ENCODE data around the gene RUNX2. TPM values are rescaled to one million over a fixed set of nuclear protein-coding genes. Genes with fewer than 3 reads are reported as not detected.
A peak's percentile ranks its signal among the peaks of the same experiment; 100 is the strongest.

RUNX2 gene
- total RNA-seq, 1 donor from 2014 or later = 0.09 TPM

- no peak overlapping the region for H3K4me3 ChIP-seq
- no peak for TF ChIP-seq EZH2 (IDR thresholded peaks at IDR 0.05)
- no peak for TF ChIP-seq EZH2phosphoT487 (IDR thresholded peaks at IDR 0.05)
- TF ChIP-seq CTCF (IDR thresholded peaks at IDR 0.05) = no peak
- no peaks in the 10 kb centered on the region for H3K27me3 ChIP-seq
- H3K4me3 Mint-ChIP-seq = no peak overlapping the region
- H3K9me3 ChIP-seq (ENCODE audit: low read depth) = no peaks in the 10 kb centered on the region
- DNase-seq (ENCODE audit: low spot score) = no peak
- no peaks in the 10 kb centered on the region for H4K20me1 ChIP-seq (ENCODE audit: low read depth)
- peaks cover 4% of the 10 kb centered on the region for H3K27me3 Mint-ChIP-seq (ENCODE audit: insufficient read depth, low read depth)
- no peak overlapping the region for H3K9ac ChIP-seq
- H3K79me2 ChIP-seq (ENCODE audit: low read depth) = no peaks in the 10 kb centered on the region
- no peaks in the 10 kb centered on the region for H3F3A ChIP-seq (ENCODE audit: low read depth)
- H3K4me1 ChIP-seq = peaks cover 15% of the 10 kb centered on the region
- H3K36me3 ChIP-seq = no peaks in the 10 kb centered on the region
- H3K9me3 Mint-ChIP-seq = no peaks in the 10 kb centered on the region
- H3K4me1 Mint-ChIP-seq = peaks cover 9% of the 10 kb centered on the region
- no peak overlapping the region for H3K27ac ChIP-seq
- H3K4me2 ChIP-seq = no peak overlapping the region
- H3K27ac Mint-ChIP-seq = no peak overlapping the region
- H3K36me3 Mint-ChIP-seq = no peaks in the 10 kb centered on the region
- H2AFZ ChIP-seq (replicated peaks) = no peak overlapping the region
Measured at GRCh38 chr6:45568626-45569025, 240.5 kb downstream of the RUNX2 start.

GRCh38 chr6:45569210-45569945, 241.2 kb downstream of the RUNX2 start:
- H3K79me2 ChIP-seq (ENCODE audit: low read depth) = no peaks in the 10 kb centered on the region
- DNase-seq (ENCODE audit: low spot score) = peak; percentile 13
- no peak overlapping the region for H3K4me3 ChIP-seq
- Mint-ChIP-seq H3K27ac (peak overlapping the region; percentile 23), H3K27me3 (ENCODE audit: insufficient read depth, low read depth) (peaks cover 4% of the 10 kb centered on the region), H3K4me1 (peaks cover 9% of the 10 kb centered on the region), H3K9me3 (no peaks in the 10 kb centered on the region), H3K36me3 (no peaks in the 10 kb centered on the region), H3K4me3 (no peak overlapping the region)
- no peak overlapping the region for H3K27ac ChIP-seq
- no peak overlapping the region for H3K9ac ChIP-seq
- no peaks in the 10 kb centered on the region for H4K20me1 ChIP-seq (ENCODE audit: low read depth)
- no peak overlapping the region for H3K4me2 ChIP-seq
- no peaks in the 10 kb centered on the region for H3K9me3 ChIP-seq (ENCODE audit: low read depth)
- no peaks in the 10 kb centered on the region for H3F3A ChIP-seq (ENCODE audit: low read depth)
- no peak overlapping the region for H2AFZ ChIP-seq (replicated peaks)
- peaks cover 15% of the 10 kb centered on the region for H3K4me1 ChIP-seq
- TF ChIP-seq CTCF (IDR thresholded peaks at IDR 0.05) = no peak
- no peak for TF ChIP-seq EZH2phosphoT487 (IDR thresholded peaks at IDR 0.05)
- no peak for TF ChIP-seq EZH2 (IDR thresholded peaks at IDR 0.05)
- H3K27me3 ChIP-seq = no peaks in the 10 kb centered on the region
- H3K36me3 ChIP-seq = no peaks in the 10 kb centered on the region

GRCh38 chr6:45571159-45571558, 243.0 kb downstream of the RUNX2 start:
- DNase-seq (ENCODE audit: low spot score) = no peak
- Histone ChIP-seq H3F3A (ENCODE audit: low read depth) (no peaks in the 10 kb centered on the region), H3K27ac (no peak overlapping the region), H3K4me1 (peaks cover 13% of the 10 kb centered on the region), H4K20me1 (ENCODE audit: low read depth) (no peaks in the 10 kb centered on the region), H2AFZ (replicated peaks) (no peak overlapping the region), H3K9ac (no peak overlapping the region), H3K9me3 (ENCODE audit: low read depth) (no peaks in the 10 kb centered on the region), H3K36me3 (no peaks in the 10 kb centered on the region), H3K4me3 (no peak overlapping the region), H3K4me2 (no peak overlapping the region), H3K27me3 (no peaks in the 10 kb centered on the region), H3K79me2 (ENCODE audit: low read depth) (no peaks in the 10 kb centered on the region)
- H3K9me3 Mint-ChIP-seq = no peaks in the 10 kb centered on the region
- no peaks in the 10 kb centered on the region for H3K36me3 Mint-ChIP-seq
- TF ChIP-seq CTCF (IDR thresholded peaks at IDR 0.05) (no peak), EZH2 (IDR thresholded peaks at IDR 0.05) (no peak), EZH2phosphoT487 (IDR thresholded peaks at IDR 0.05) (no peak)
- peaks cover 9% of the 10 kb centered on the region for H3K4me1 Mint-ChIP-seq
- no peak overlapping the region for H3K27ac Mint-ChIP-seq
- no peak overlapping the region for H3K4me3 Mint-ChIP-seq
- H3K27me3 Mint-ChIP-seq (ENCODE audit: insufficient read depth, low read depth) = peaks cover 4% of the 10 kb centered on the region
